Posterior cingulate gyrus (tissue), 11 donors: ENCODE measurements around the gene JARID2.

Experiments used
- DNase-seq, 10 donors: peaks; one replicate each; pipeline versions ENCODE4 v3.0.0 to v3.0.0-alpha.2; 2020 to 2021; ENCODE audit warnings: mixed read lengths in 3 of 10
- intact Hi-C: fragments of 100-400 bp; cut with DNase I; formaldehyde crosslinking; loops from one replicate; pipeline ENCODE4 v1.15.1; 2023

The JARID2 gene

DNA sequence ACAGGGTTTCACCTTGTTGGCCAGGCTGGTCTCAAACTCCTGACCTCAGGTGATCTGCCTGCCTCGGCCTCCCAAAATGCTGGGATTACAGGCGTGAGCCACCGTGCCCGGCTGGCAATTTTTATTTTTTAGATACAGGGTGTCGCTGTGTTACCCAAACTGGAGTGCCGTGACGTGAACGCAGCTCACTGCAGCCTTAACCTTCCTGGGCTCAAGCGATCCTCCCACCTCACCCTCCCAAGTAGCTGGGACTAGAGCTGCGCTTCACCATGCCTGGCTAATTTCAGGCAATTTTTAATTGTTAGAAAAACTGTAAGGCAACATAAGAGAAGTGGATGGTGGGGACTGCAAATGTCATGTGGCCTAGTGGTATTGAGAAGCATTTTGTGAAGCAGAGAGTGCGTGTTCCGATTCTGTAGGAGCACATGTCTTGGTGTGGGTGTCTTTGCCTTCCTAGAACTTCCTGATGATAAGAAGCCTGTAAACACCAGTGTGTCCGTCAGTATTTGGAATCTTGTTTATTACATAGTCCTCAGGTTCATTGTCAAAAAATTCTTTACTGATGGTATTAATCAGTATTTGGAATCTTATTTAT, 18.0 kb downstream of the JARID2 start:
- no peak for DNase-seq
- intact Hi-C loops, result no loop called here

DNA sequence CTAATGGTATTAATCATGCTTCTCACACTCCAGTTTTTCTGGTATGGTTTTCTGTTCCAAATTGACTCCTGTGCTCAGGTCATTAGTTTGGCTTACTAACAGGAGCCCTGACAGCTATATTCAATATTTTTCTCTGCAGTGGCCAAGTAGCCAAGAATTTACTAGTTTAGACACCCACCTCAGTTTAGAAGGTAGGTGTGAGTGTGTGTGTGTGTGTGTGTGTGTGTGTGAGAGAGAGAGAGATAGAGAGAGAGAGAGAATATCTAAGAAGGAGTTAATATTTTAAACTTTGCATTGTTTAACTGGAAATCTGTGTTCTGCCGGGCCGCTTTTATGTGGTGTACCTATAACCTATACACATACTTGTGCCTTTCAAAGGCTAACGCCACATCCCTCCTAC, 18.5 kb downstream of the JARID2 start:
- DNase-seq, result no peak
- intact Hi-C loops, result no loop called here

DNA sequence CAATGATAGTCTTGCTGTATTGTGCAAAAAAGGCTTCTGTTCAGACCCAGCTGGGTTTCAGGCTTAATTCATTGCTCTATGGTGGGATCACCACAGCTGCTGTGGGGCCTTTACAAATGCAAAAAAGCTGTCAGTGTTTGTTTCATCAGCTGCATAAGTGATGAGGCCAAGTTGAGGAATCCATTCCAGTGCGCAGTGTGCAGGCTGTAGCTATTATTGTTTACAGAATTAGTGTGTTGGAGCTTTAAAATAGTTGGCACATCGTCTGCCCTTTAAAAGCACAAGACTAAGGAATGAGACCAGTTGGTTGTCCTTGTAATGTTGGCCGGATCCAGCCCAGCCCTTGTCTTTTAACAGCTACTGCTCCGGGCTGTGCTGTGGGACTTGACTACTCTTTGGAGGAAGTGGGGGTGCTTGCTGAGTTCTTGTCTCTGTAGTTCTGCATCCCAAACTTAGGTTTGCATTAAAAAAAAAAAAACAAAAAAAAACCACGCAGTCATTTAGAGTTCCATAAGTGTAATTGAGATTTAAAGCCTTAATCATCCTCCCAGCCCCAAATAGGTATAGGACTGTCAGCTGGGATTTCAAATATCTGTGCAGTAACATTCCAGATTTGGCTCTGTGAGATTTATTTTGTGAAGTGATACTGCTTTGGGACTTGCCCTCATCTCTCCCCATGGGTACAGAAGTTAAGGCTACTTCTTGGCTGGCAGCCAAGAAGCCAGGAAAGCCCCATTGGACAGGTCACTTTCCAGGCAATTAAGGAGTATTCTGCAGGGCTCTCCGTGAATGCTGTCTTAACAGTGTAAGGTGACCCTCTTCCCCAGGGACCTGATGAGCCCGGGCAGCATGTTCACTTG, 19.3 kb downstream of the JARID2 start:
- DNase-seq, result peak in 7 of 10 donors; percentile 32 to 89 (median 44)
- intact Hi-C loops, result no loop called here

DNA sequence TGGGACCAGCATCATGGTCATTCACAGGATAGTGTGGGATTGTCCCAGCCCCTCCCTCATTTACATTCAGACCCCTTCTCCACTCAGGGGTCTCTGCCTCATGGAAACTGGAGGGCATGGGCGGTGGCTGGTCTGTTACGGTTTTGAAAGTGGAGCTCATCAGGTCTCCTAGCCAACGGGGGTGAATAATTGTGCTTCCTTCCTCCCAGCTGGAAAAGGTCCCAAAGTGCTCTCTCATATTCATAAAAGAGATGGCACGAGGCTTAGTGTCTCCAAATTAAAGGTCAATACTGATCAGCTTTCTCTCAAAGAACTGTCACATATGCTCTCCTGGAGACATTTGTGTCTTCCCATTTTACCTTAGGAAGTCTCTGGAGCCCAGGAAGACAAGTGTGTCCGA, 19.9 kb downstream of the JARID2 start:
- DNase-seq, result no peak
- intact Hi-C loops, result no loop called here

DNA sequence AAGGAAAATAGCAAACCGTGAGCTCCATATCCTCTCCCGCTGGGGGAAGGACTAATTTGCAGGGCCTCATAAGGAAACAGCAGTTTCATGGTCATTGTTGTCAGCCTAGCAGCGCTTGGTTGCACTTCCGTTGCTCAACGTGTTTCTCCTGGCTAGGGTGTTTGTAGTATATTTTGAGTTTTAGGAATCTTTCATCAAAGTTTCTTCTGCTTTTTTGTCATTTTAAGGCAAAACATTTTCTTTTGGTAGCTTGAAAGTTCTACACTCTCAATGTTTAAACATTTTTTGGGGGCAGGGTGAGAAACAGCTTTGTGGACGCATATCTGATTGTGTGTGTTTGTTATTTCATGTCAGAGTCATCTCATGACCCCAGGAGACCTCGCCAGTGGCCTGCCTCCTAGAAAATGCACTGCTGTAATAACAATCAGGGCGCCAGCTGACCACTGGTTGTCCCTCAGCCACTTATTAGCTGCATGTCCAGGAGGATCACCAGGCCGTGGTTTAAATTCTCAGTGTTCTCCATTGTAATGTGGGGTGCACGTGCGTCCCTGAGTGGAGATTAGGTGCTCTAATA, 20.6 kb downstream of the JARID2 start:
- intact Hi-C loops, result no loop called here
- DNase-seq, result no peak

DNA sequence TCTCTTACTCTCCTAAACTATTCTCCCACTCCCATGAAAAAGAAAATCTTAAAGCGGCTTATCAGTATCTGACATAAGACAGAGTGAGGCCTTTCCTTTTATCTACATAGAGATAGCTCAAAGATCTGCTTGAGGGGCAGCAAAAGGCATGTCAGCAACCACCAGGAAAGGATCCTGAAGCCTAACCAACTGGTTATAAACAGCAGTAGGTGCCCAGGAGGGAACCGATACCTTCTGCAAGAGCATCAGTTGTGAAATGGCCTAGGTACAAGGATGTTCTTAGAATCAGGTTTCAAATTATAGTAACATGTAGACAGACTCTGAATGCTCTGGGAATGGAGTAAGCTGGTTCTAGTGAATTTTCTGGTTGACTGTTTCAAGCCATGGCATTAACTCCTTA, 21.4 kb downstream of the JARID2 start:
- intact Hi-C loops, result no loop called here
- no peak for DNase-seq

DNA sequence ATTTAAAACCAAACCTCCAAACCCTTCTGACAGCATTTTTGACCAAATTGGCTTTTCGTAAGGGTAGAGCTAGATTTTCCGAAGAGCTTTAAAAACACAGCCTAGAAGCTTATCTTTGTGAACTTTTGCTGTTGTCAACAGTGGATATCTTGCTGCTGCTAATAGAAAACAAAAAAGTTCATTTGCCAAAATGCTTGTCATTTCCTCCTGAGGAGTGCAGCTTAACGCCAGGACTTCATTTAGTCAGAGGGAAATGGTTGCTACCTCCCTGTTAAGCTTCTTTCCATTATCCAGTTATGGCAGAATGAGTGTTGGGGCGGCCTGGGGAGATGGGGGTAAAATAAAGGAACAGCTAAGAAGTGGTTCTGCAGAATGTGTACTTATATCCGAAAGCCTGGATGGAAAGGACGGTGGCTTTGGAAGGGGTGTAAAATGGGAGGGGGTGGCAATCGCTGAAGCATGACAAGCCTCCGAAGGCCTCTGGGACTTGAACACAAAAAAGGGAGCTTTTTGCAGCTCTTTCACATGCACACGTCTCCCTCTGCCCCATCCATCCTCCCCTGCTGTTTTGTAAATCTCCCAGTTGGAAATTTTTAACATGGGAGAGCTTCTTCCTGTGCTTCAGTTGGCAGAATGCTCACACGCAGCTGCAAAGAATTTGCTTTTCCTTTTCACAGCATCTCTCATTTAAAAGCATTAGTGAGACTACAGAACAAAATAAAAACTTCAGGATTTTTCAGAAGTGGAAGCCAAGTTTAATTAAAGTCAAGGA, 22.5 kb downstream of the JARID2 start:
- intact Hi-C loops, result no loop called here
- DNase-seq, result no peak

DNA sequence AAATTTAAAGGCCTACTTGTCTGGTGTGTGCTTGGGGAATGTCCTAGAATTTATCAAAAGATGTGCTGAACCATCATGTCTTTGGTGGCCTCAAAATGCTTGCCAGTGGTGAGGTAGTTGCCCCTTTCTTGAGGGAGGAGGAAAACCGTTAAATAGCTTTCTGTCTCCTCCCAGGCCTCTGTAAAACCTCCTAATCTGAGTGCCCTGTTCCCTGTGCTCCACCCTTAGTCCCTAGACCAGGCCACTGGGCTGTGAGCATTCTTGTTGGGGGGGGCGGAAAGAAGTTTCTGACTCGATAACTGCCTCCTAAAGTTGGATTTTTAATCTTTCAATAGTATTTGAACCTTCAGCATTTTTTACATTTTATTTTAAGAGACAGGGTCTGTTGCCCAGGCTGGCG, 23.1 kb downstream of the JARID2 start:
- intact Hi-C loops, result no loop called here
- DNase-seq, result no peak

DNA sequence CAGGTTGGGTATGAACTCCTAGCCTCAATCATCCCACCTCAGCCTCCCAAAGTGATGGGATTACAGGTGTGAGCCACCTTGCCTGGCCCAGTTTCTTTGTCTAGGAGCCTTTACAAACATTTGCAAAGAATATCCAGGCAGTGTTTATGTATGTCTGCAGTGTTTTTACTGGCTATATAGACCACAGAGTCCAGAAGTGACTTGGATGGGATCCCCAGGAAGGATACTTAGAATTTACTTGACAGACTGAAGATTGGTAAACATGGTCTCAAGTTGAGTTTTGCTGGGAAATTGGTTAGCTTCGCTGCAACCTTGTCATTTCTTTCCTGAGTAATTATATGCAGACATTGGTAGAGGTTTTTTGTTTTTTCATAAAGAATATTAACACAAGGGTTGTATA, 23.8 kb downstream of the JARID2 start:
- no peak for DNase-seq
- intact Hi-C loops, result no loop called here

DNA sequence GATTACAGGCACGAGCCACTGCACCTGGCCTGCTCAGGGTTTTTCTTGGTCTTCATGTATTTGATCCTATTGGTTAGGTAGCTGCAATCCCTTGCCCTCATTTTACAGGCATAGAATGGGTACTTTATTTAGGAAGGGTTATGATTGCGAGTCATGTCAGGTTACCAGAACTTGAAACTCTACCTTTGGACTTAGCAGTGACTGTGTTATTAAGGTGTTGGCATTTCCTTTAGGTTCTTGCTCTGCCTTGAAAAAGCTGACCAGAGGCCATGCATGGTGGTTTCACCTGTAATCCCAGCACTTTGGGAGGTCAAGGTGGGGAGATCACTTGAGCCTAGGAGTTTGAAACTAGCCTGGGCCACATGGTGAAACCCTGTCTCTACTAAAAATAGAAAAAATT, 24.5 kb downstream of the JARID2 start:
- no peak for DNase-seq
- intact Hi-C loops, result no loop called here

DNA sequence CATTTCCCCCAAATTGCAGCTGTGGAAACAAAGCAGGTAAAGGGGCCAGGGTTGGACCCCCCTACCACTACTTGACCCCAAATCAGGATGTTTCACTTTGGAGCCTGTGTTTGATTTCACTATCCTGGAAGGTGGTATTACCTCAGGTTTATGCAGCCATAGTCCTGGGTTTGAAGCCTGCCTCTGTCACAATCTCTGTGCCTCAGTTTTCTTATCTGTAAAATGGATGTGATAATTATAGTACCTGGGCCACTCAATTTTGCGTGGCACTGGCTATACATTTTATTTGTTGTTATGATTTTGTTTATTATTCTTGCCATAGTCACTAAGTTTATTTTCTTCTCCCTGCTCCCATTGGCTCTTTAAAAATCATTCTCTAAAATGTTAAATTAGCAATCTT, 26.7 kb downstream of the JARID2 start:
- intact Hi-C loops, result no loop called here
- no peak for DNase-seq

DNA sequence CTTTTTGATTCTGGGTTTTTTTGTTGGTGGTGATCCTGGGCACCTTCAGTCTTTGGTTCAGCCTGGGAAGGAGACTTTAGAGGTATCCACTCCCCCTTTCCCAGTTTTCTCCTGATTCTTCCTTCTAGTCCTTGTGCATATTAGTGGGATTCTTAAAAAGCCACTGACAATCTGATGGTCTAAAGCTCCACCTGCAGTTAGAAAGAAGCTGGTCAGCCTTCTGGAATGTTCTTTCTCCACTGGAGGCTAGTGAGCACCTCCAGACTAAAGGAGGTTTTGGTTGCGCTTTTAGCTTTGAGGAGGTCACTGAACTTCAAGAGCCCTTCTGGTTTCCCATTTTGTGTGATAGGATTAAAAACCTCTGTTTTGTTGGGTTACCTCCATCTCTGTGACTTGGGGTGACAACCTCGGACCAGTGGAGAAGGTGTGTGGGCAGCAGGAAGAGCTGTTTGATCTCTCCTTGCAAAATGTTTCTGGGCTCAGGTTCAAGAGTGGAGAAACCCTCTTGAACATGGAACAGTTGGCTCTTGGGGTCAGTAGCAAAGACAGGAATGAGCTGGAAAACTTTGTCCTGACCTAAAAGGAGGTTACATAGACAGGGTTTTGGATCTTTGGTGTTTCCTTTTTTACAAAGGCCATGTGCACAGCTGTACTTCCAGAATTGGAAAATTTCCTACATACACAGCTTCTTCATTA, 29.0 kb downstream of the JARID2 start:
- intact Hi-C loops, result no loop called here
- no peak for DNase-seq

DNA sequence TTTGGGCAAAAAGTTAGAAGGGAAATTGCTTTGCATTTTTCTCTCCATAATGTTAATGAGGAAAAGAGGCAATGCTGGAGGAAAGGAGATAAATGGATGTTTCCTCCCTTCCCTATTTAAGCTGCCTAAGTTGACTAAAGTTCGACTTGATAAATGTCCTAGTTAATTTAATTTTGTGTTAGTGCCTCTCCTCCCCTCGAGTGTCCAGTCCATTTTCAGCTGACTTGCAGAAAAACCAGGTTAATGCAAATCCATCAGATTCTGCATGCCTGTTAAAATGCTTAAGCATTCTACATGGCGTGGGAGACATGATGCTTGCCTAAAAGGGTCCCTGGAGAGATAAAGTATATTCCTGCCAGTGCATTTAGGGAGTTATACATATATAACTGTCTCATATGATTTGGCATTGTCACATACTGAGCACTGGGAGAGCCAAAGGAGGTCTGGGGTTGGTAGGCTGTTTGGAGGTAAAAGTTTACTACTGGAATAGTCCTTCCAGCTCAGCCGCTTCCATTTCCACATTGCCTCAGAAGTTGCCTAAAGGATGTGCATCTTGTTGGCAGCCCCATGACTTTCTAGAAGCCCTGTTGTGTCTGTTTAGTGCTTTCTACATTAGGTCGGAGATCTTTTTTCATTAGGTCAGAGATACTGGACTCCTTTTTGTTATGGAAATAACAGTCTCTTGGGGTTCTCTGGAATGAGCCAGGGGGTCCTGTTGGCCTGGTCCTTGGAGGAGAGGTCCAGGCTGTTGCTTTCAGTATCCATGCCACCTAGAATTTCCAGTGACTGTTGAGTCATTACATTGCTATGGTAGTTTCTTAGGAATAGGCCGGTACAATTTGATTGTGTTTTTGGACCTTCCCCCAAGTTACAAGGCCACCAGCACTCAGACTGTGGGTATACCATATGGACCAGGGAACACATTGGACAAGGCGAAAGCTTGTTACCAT, 30.4 kb downstream of the JARID2 start:
- DNase-seq, result no peak
- intact Hi-C loops, result no loop called here

DNA sequence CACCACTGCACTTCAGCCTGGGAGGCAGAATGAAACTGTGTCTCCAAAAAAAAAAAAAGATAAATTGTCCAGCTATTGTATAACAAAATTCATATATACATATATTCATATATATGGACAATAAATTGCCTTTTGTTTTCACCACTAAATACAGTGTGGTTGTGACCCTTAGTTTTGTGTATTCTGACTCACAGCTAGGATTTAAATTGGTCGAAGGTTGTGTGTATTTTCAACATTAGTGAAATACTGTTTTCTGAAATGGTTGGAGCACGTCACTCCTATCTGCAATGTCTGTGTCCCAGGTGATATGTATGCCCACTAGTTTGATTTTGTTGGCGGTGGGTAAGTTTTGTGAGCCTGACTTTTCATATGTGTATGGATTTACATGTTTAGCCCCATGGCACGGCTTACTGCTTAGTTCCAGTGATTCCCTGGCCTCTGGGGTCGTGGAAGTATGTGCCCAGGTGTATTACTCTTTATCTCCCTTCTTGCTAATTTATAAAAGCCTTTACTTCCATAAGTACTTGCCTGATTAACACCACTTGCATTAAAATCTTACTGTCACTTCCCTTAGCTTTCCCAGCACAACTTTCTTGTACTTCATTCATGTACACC, 33.3 kb downstream of the JARID2 start:
- intact Hi-C loops, result no loop called here
- DNase-seq, result no peak

DNA sequence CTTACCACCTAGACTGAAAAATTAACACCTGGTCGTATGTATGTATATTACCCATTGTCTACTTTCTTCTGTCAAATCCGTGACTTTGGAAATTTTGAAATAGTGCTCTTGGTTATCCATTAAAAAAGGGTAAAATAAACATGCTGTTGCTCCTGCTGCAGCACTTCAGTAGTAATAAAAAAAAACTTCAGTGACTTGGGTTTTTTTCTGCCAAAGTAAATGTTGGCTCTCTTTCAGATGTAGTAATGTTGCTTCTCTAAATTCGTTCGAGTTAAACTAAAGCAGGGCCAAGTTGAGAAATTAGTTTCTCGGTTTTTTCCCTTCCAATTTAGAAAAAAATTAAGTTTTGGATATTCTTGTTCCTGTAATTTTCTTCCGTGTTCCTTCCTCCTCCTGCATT, 34.2 kb downstream of the JARID2 start:
- no peak for DNase-seq
- intact Hi-C loops, result no loop called here

DNA sequence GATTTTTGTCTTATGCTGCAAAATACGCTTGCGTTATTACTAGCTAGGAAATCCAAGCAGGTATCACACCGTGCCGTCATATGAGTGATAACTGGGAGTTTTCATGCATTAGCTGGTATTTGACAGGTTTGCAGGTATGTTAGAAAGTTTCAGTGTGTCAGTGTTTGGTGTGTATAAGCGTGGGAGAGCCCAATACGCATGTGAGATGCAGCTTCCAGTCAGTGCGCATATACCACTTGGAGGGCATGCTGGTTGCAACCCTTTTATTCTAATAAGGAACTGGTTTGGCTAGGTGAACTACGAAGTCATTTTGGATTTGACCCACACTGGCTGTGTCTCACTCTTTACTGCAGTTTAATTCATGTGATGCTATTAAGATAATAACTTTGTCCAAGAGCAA, 35.1 kb downstream of the JARID2 start:
- no peak for DNase-seq
- intact Hi-C loops, result no loop called here

DNA sequence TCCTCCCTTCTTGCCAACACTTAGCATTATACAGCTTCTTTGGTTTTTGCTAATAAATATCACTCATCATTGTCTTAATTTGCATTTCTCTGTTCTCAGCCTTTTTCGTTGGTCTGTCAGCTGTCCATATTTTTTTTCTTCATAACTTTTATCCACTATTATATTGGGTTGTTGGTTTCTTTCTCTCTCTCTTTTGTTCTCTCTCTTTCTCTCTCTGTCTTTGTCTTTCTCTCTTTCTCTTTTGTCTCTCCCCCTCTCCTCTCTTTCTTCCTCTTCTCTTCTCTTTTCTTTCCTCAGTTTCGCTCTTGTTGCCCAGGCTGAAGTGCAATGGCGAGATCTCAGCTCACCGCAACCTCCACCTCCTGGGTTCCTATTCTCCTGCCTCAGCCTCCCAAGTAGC, 36.5 kb downstream of the JARID2 start:
- DNase-seq, result no peak
- intact Hi-C loops, result no loop called here

DNA sequence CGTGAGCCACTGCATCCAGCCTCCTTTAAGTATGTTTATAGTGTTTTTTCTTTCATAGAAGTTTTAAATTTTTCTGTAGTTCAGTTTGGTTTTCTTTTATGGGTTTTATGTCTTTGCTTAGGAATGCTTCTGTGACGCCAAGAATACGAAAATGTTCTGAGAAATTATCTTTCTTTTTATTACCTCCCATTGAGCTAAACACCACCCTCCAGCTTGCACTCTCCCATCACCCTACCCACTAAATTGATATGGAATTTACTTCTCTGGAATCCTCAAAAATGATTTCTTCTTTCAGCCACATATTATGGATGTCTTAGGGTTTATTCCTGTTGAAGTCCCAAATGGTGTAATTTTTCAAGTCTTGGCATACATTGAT, 38.1 kb downstream of the JARID2 start:
- intact Hi-C loops, result no loop called here
- DNase-seq, result no peak

DNA sequence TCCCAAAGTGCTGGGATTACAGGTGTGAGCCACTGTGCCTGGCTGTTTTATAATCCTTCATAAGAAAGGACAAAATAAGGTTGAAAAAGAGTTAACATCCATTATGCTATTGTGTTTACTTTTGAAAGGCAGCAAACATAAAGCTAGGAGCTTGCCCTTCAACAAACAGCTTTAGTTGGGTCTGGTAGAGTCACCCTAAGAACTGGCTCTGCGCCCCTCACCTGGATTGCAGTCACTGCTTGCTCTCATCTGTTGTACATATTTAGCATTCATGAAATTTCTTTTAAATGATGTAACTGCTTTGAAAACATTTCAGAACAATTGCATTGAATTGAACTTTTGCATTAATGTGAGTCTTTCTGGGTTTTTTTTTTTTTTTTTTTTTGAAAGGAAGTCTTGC, 38.9 kb downstream of the JARID2 start:
- intact Hi-C loops, result no loop called here
- no peak for DNase-seq
